Activated naive CD8-positive, alpha-beta T cell treated with anti-CD3 and anti-CD28 coated beads, Interleukin-2, amount 10 ng/mL, durations not matched to agents 7 days and 5 days (primary cell): Measurements from ENCODE around the gene SMOC1. TPM values are rescaled to one million over a fixed set of nuclear protein-coding genes. Genes with fewer than 3 reads are reported as not detected.

Source experiments
- ATAC-seq: fragments of 150-1000 bp; cut with Tn5 transposase; one replicate; pipeline ENCODE4 v1.10.0; 2021; ENCODE audit warnings: low read depth, moderate library complexity
- POLR2A ChIA-PET: fragments of 350-600 bp; sonication (Branson Sonifier 250); formaldehyde crosslinking; loops from one replicate; lab custom pipeline; 2021; ENCODE audit warnings: antibody characterized with exemption; lab: Charles Lee
- DNase-seq: peaks from one replicate; pipeline ENCODE4 v3.0.0; 2021
- H3K27ac Mint-ChIP-seq: one replicate; pipeline ENCODE4 v1.8.0; 2022; ENCODE audit warnings: mild to moderate bottlenecking, mixed read lengths
- H3K27me3 Mint-ChIP-seq: one replicate; pipeline ENCODE4 v1.8.0; 2022; ENCODE audit warnings: mild to moderate bottlenecking, moderate library complexity, mixed read lengths
- H3K36me3 Mint-ChIP-seq: one replicate; pipeline ENCODE4 v1.8.0; 2021; ENCODE audit warnings: mild to moderate bottlenecking, mixed read lengths
- H3K4me1 Mint-ChIP-seq: one replicate; pipeline ENCODE4 v1.8.0; 2021; ENCODE audit warnings: mixed read lengths
- H3K4me3 Mint-ChIP-seq: one replicate; pipeline ENCODE4 v1.8.0; 2022; ENCODE audit warnings: mild to moderate bottlenecking, moderate library complexity, mixed read lengths
- H3K9me3 Mint-ChIP-seq: one replicate; pipeline ENCODE4 v1.8.0; 2021; ENCODE audit warnings: mixed read lengths
- total RNA-seq, 2 experiments: library from RNA; stranded (reverse); gene quantifications; one replicate each; pipeline ENCODE4 v1.2.3, GENCODE V29; 2021

The SMOC1 gene
- total RNA-seq, 2 experiments from 2014 or later, result not detected

DNA sequence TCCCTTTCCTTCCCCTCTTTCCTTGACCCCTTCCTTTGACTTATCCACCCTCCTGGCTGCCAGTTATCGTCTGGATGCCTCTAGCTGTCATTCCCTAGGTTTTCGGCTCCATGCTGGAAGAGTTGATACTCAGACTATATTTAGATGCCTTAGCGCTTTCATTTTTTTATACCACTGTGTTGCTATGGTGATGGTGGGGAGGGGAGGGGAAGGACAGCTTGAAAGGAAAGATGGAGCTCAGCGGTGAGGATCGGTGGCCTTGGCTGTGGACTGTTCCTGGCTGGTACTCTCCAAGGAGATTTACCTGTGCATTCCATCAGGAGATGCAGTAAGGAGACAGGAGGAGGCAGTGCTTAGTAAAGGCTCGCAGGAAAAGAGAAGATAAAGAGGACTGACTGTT, 200.9 kb downstream of the SMOC1 start:
- DNase-seq, result no peak
- no peaks in the 10 kb centered on the region for H3K9me3 Mint-ChIP-seq
- H3K4me1 Mint-ChIP-seq, result no peaks in the 10 kb centered on the region
- H3K36me3 Mint-ChIP-seq, result no peaks in the 10 kb centered on the region
- H3K27ac Mint-ChIP-seq, result no peak overlapping the region
- H3K4me3 Mint-ChIP-seq, result no peak overlapping the region
- peaks cover 23% of the 10 kb centered on the region for H3K27me3 Mint-ChIP-seq
- no peak for ATAC-seq
- POLR2A ChIA-PET, result no interaction called here

Other genes starting within 250 kb of the SMOC1 start
- 100 to 1,000 TPM; 565 to 587 TPM for gene SRSF5, start 112.3 kb upstream of the SMOC1 start, total RNA-seq
- gene SLC10A1, start 82.2 kb upstream of the SMOC1 start, total RNA-seq, result not detected